Activated CD4-positive, alpha-beta T cell treated with anti-CD3 and anti-CD28 coated beads, Interleukin-2, amount 50 U/mL, for 1 hour (primary cell): ENCODE measurements around the gene BSN.
A peak's percentile ranks its signal among the peaks of the same experiment; 100 is the strongest.
"Not testable (repeated sequence)": the region's sequence is repeated elsewhere in the genome, so short reads cannot be mapped to it uniquely, and the experiment has no call there.

Experiments used
- DNase-seq: peaks from one replicate; pipeline ENCODE4 v3.0.0-alpha.2; 2020

The BSN gene

DNA sequence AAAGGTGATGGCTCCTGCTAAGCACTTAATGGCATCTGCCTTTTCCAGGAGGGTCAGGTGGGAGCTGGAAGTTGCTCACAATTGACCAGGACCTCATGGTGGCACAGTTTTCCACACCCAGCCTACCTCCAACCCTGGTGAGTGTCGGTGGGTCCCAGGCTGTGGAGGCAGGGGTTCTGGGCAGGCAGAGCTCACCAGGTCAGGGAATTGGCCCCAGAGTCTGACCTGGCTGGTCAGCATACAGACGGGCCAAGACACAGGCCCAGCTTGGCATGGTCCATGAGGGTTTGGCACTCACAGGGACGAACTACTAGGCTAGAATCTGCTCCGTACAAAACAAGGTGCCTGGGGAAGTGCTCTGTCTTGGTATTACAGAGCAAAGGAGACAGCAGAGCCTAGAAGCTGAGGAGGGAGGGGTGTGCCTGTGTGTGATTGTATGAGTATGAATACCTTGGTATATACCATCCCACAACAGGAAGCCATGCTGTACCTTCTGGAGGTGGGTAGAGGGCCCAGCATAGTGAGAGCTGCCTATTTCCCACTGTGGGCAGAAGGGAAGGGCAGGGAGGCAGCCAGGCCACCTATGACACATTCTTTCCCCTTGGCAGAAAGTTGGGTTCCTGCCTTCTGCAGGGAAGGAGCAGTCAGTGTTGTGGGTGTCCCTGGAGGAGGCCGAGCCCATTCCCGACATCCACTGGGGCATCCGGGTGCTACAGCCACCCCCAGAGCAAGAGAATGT is 126.4 kb downstream of the BSN start:
- no peak for DNase-seq

GRCh38 chr3:49681232-49681522 is 126.9 kb downstream of the BSN start:
- no peak for DNase-seq

GRCh38 chr3:49681543-49681942 is 127.3 kb downstream of the BSN start:
- DNase-seq, result no peak

- no peak for DNase-seq
Measured at GRCh38 chr3:49683162-49683561, 128.9 kb downstream of the BSN start.

DNA sequence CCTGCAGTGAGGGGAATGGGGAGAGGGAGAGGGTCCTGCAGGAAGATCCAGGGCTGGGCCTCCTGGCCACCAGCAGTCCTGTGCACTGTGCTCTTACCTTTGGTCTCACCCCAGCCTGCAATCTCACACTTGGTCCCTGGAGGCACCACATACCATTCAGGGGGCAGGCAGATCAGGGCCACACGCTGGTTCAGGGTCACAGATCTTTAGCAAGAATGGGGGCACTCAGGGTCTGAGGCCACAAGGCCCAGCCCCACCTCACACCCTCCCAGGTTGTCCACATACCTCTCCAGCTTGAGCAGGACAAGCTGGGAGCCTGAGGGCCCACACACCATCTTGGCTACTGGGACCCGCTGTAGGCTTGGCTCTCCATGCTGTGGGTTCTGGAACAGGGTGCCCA is 130.2 kb downstream of the BSN start:
- not testable (repeated sequence) for DNase-seq

- not testable (repeated sequence) for DNase-seq
Measured at GRCh38 chr3:49685103-49685502, 130.8 kb downstream of the BSN start.

GRCh38 chr3:49685846-49686245 is 131.6 kb downstream of the BSN start:
- not testable (repeated sequence) for DNase-seq

- peak; percentile 32 for DNase-seq
Measured at GRCh38 chr3:49686346-49686745, 132.1 kb downstream of the BSN start.

DNA sequence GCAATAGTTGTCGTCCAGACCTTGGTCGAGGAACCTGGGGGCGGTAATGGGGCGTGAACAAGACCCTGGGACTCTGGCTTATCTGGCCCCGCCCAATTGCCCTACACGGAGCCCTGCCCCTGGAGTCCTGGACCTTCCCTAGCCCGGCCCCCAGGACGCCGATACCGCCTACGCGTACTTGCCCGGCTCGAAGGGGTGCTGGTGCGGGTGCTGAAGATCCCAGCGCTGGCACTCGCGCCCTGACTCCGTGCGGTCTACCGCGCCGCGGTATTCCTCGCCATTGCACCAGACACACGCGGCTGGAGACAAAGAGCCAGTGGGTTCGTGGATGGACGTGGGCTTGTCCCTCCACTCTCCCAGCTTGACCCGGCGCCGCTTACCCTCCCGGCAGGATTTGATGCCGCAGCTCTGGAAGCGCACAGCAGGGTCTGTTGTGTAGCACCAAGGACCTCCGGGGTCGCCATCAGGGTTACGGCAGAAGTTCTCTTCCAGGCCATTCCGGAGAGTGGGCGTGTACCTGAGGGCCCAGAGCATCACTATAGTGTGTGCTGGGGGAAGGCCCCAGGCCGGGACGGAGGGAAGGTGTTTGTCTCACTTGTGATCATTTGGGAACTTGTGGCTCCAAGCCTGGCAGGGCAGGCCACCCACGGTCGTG is 132.6 kb downstream of the BSN start:
- peak; percentile 21 for DNase-seq

DNA sequence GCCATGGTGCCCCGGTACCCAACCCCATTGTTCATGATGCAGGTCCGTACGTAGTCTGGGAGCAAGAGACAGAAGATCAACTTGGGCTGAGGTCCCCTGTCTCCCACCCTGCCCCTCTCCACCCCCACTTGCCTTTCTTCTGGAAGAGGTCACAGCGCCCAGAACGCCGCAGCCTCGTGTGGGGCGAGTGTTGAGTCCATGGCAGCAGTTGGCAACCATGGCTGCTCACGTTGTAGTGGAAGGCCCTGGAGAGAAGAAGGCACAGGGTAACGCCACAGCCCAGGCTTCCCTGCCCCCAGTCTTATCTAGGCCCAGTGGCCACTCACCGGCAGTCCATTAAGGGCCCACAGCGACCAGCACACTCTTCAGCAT is 133.1 kb downstream of the BSN start:
- DNase-seq, result not testable (repeated sequence)

DNA sequence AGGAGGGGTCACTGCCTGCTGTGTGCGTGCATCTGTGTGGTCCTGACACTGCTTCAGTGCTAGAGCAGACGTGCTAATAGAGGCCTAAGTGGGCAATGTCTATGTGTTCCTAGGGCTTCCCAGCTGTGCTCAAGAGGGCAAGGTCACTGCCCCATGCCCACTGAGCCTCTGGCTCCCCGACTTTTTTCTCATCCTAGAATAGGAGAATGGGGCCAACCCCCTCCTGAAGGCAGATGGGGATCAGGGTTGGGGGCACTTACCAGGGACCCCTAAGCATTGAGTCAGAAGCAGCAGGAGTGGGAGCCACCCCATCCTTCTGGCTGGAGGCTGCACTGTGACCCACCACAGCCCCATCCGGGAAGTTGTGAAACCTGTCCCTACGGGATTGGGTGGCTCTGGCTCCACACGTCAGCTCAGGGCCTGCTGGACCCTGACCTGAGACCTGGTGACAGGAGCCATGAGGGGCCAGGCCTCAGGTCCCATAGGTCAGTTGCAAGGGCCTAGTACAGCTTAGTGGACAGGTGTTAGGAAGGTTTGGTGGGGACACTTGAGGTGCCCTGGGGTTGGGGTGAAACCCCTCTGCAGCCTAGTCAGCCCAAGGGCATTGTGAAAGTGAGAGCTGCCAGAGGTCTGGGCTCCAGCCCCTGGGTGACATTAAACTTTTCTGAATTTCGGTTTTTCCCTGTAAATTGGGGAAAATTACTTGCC is 134.2 kb downstream of the BSN start:
- not testable (repeated sequence) for DNase-seq

DNA sequence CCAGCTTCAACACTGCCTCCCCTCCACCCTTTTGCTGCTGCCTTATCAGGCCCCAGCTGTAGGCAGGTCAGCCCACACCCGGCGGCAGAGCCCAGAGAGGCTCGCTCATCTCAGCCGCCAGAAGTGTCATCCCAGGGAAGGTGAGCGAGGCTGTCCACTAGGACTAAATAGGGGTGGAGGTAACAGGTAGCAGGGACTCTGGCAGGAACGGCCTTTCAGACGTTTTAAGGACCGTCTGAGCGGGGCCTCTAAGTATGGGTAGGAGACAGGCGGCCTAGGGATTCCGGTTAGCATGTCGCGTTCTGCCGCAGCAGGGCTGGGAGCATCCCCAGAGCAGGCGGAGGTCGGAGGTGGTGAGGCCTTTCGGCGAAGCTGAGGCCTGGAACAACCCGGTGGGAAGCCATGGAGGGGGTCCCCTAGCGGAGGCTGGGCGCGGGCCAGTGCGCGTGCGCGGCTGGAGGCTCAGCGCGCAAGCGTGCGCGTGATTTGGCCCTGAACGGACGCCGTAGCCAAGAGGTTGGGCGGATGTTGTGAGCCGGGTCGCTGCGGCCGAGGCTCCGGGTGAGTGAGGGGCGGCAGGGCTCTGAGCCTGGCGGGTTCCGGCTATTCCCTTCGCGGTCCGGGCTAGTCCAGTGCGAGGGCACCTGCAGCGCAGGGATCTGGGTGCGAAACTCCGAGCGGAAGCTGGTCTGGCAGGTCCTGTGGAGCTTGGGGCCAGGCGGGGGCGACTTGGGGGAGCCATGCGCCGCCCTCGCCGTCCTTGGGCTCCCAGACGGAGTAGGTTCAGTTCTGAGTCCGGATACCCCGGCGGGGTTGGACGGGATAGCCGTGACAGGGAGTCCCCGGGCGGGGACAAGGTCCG is 135.0 kb downstream of the BSN start, which contains the start of the genes MST1 and RNF123:
Gene MST1 (minus strand): TSS at position 429 of the 862 bp plus-strand sequence. CDS start 783 bp downstream, outside the sequence.
Gene RNF123 (plus strand): TSS at position 512 of the 862 bp plus-strand sequence. CDS start 1,609 bp downstream, outside the sequence.
- peak; percentile 91 for DNase-seq

DNA sequence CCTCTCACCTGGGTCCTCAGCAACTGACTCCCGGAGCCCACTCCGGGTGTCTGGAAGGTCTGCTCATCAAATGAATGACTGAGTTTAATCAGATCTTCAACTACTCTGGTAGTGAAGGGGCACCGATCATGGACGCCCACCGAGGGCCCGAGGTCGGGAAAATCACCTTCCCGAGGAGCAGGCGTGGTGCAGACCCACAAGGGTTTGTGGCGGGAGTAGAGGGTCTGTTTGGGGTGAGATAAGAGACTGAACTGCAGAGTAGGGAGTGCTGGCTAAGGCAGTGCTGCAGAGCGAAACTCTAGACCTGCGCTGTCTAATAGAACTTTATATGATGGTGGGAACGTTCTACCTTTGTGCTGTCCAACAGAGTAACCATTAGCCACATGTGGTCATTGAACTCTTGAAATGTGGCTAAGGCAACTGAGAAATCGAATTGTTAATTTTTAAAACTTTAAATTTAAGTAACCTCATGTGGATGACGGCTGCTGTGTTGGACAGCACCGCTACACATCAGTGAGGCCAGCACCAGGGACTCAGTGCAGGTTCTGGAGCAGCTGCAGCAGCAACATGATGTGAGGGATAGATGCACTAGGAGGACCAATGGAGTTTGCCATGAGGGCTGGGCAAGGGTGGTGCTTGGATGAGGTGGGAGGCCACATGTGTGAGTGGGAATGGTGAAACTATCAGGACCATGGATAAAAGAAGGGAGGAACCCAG is 135.8 kb downstream of the BSN start:
- not testable (repeated sequence) for DNase-seq

GRCh38 chr3:49690856-49691255 is 136.6 kb downstream of the BSN start:
- DNase-seq, result not testable (repeated sequence)

GRCh38 chr3:49691481-49691880 is 137.2 kb downstream of the BSN start:
- DNase-seq, result not testable (repeated sequence)

- not testable (repeated sequence) for DNase-seq
Measured at GRCh38 chr3:49694409-49695070, 140.3 kb downstream of the BSN start.

DNA sequence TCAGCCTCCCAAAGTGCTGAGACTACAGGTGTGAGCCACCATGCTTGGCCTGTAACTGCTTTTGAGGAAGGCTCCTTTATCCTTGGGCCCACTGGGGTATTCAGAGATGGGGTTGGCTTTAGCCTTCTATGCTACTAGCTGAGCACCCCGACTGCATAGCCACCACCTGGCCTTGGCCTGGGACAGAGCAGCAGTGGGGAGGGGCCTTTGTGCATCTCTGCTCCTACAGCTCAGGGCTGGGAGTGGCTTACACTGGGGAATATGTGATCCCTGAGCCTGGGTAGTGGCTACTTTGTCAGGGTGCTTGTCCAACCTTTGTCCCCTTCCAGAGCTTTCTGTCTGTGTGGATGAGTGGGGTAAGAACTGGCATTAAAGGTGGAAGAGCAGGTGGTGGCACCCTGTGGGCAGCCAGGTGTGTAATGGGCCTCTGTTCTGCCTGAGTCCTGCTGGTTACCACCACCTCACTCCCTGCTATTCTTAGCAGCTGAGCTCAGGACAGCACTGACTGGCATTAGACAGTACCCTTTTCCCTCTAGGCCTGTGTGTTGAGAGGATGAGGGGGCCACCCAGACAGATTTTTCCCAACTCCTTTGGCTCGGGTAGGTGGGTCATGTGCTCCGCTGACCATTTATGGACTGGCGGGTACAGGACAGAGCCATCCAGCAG is 141.2 kb downstream of the BSN start:
- not testable (repeated sequence) for DNase-seq

- no peak for DNase-seq
Measured at GRCh38 chr3:49699281-49699979, 145.2 kb downstream of the BSN start.

- no peak for DNase-seq
Measured at GRCh38 chr3:49700014-49700413, 145.7 kb downstream of the BSN start.

DNA sequence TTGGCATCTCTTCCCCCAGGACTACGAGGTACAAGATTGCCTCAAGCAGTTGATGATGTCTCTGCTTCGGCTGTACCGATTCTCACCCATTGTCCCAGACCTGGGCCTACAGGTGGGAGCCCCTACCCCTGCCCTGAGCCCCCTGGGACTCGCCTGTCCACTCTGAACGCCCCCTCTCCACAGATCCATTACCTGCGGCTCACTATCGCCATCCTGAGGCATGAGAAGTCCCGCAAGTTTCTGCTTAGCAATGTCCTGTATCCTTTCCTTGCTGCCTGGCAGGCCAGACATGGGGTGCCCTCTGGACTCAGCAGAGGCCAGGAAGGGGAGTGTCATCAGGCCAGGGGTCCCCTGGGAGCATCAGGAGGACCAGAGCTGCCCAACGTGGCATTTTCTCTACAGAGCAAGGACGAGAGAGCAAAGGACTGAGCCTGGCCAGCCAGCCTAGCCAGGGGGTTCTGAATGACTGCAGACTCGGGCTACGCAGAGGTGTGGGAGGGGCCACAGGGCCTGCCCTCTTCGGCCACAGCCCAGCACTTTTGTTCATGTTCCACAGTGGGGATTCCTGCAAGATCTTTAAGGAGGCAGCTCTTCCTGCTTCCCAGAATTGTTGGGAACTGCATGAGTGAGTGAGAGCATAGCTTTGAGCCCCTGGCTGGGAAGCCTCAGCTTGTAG is 146.3 kb downstream of the BSN start:
- DNase-seq, result no peak
